ENCODE measurements around the gene NTSR1. TPM values are rescaled to one million over a fixed set of nuclear protein-coding genes. Genes with fewer than 3 reads are reported as not detected.
"Not testable (repeated sequence)": the region's sequence is repeated elsewhere in the genome, so short reads cannot be mapped to it uniquely, and the experiment has no call there.

NTSR1 gene
- total and polyA plus RNA-seq, 9 donors: 0.05 to 0.23 (median 0.08) TPM; not detected in 5

GRCh38 chr20:62679978-62680589 is 28.6 kb upstream of the NTSR1 start:
- Histone ChIP-seq H3K9me3 (peaks cover 0 to 3% of the 10 kb centered on the region in 2 donors), H3K27ac (no peak overlapping the region), H3K4me1 (ENCODE audit: insufficient read depth) (no peaks in the 10 kb centered on the region), H3K4me3 (no peak overlapping the region), H3K36me3 (no peaks in the 10 kb centered on the region), H3K27me3 (no peaks in the 10 kb centered on the region)
- intact Hi-C loops (cut with DNase I): no loop called here
- TF ChIP-seq POLR2A (IDR thresholded peaks at IDR 0.05): no peak
- TF ChIP-seq EP300 (IDR thresholded peaks at IDR 0.05): no peak
- no peak for TF ChIP-seq CTCF (IDR thresholded peaks at IDR 0.05)
- no peak for DNase-seq
- 91 to 94% (median 94%) methylated on average over 11 of the region's 11 CpGs for WGBS, 3 donors

GRCh38 chr20:62682912-62683517 is 25.6 kb upstream of the NTSR1 start:
- intact Hi-C loops (cut with DNase I): no loop called here
- TF ChIP-seq EP300 (IDR thresholded peaks at IDR 0.05): no peak
- TF ChIP-seq POLR2A (IDR thresholded peaks at IDR 0.05): no peak
- no peak for TF ChIP-seq CTCF (IDR thresholded peaks at IDR 0.05)
- H3K4me1 ChIP-seq (ENCODE audit: insufficient read depth): no peaks in the 10 kb centered on the region
- H3K4me3 ChIP-seq: no peak overlapping the region
- 83 to 85% (median 84%) methylated on average over 30 of the region's 30 CpGs for WGBS, 3 donors
- H3K36me3 ChIP-seq: no peaks in the 10 kb centered on the region
- no peaks in the 10 kb centered on the region for H3K27me3 ChIP-seq
- H3K27ac ChIP-seq: no peak overlapping the region
- no peak for DNase-seq
- H3K9me3 ChIP-seq: peaks cover 0 to 3% of the 10 kb centered on the region in 2 donors

- DNase-seq: not testable (repeated sequence)
Observed at GRCh38 chr20:62683660-62684322, 24.8 kb upstream of the NTSR1 start.

GRCh38 chr20:62684981-62685380 is 23.7 kb upstream of the NTSR1 start:
- no peaks in the 10 kb centered on the region for H3K36me3 ChIP-seq
- WGBS, 3 donors: 53 to 62% (median 53%) methylated on average over 10 to 12 of the region's 12 CpGs
- H3K4me1 ChIP-seq (ENCODE audit: insufficient read depth): no peaks in the 10 kb centered on the region
- intact Hi-C loops (cut with DNase I): no loop called here
- TF ChIP-seq CTCF (IDR thresholded peaks at IDR 0.05) (no peak), EP300 (IDR thresholded peaks at IDR 0.05) (no peak), POLR2A (IDR thresholded peaks at IDR 0.05) (no peak)
- H3K27me3 ChIP-seq: no peaks in the 10 kb centered on the region
- no peak overlapping the region for H3K27ac ChIP-seq
- no peak overlapping the region for H3K4me3 ChIP-seq
- peaks cover 0 to 2% of the 10 kb centered on the region in 2 donors for H3K9me3 ChIP-seq
- DNase-seq: no peak

More at GRCh38 chr20:62683660-62684322, 24.8 kb upstream of the NTSR1 start:
- 91 to 95% (median 92%) methylated on average over 35 to 51 of the region's 52 CpGs for WGBS, 3 donors
- H3K36me3 ChIP-seq; intact Hi-C loops (cut with DNase I); H3K27me3 ChIP-seq; H3K27ac ChIP-seq; H3K4me1 ChIP-seq (ENCODE audit: insufficient read depth); H3K4me3 ChIP-seq; H3K9me3 ChIP-seq: not testable (repeated sequence)

Data from ovary (tissue), 9 donors.